ENCODE results near the gene NTN5.
A peak's percentile ranks its signal among the peaks of the same experiment; 100 is the strongest.

Gene NTN5

GRCh38 chr19:48676887-48677286, 4.1 kb upstream of the NTN5 start:
- H3K4me2 ChIP-seq (ENCODE audit: low read length), result no peak overlapping the region
- no peaks in the 10 kb centered on the region for H3K36me3 ChIP-seq (ENCODE audit: insufficient read depth, low read length)
- no peak overlapping the region for H3K27ac ChIP-seq (ENCODE audit: low read depth, low read length, poor library complexity, severe bottlenecking)
- no peaks in the 10 kb centered on the region for H3K9me3 ChIP-seq (ENCODE audit: low read length)
- peaks cover 6% of the 10 kb centered on the region for H3K4me1 ChIP-seq (ENCODE audit: insufficient read depth, low read length, severe bottlenecking)
- H2AFZ ChIP-seq (ENCODE audit: low read length), result no peak overlapping the region
- H3K79me2 ChIP-seq (ENCODE audit: insufficient read depth, low read length), result no peaks in the 10 kb centered on the region
- TF ChIP-seq CTCF (IDR thresholded peaks at IDR 0.05; ENCODE audit: low read length) (no peak), EZH2 (IDR thresholded peaks at IDR 0.05; ENCODE audit: borderline replicate concordance, low read length) (no peak)
- H3K4me3 ChIP-seq (ENCODE audit: low read depth, low read length, poor library complexity, severe bottlenecking), result no peak overlapping the region
- H3K9me2 ChIP-seq (ENCODE audit: low read depth, low read length), result no peaks in the 10 kb centered on the region
- H4K20me1 ChIP-seq (ENCODE audit: insufficient read depth, low read length), result no peaks in the 10 kb centered on the region
- H3F3A ChIP-seq (ENCODE audit: insufficient read depth, low read length), result no peaks in the 10 kb centered on the region
- no peak overlapping the region for H3K9ac ChIP-seq (ENCODE audit: low read length)
- H3K27me3 ChIP-seq (ENCODE audit: insufficient read depth, low read length), result 0 out of 2 replicates have a peak, but pooled peaks cover 5% of the 10 kb centered on the region

- H2AFZ ChIP-seq (ENCODE audit: low read length), result no peak overlapping the region
- no peaks in the 10 kb centered on the region for H3K9me3 ChIP-seq (ENCODE audit: low read length)
- no peaks in the 10 kb centered on the region for H3F3A ChIP-seq (ENCODE audit: insufficient read depth, low read length)
- TF ChIP-seq EZH2 (IDR thresholded peaks at IDR 0.05; ENCODE audit: borderline replicate concordance, low read length) (no peak), CTCF (IDR thresholded peaks at IDR 0.05; ENCODE audit: low read length) (no peak)
- H3K27ac ChIP-seq (ENCODE audit: low read depth, low read length, poor library complexity, severe bottlenecking), result no peak overlapping the region
- H3K4me1 ChIP-seq (ENCODE audit: insufficient read depth, low read length, severe bottlenecking), result peaks cover 6% of the 10 kb centered on the region
- H3K9ac ChIP-seq (ENCODE audit: low read length), result no peak overlapping the region
- H3K4me3 ChIP-seq (ENCODE audit: low read depth, low read length, poor library complexity, severe bottlenecking), result no peak overlapping the region
- H3K79me2 ChIP-seq (ENCODE audit: insufficient read depth, low read length), result no peaks in the 10 kb centered on the region
- H3K27me3 ChIP-seq (ENCODE audit: insufficient read depth, low read length), result 0 out of 2 replicates have a peak, but pooled peaks cover 5% of the 10 kb centered on the region
- H3K4me2 ChIP-seq (ENCODE audit: low read length), result no peak overlapping the region
- H4K20me1 ChIP-seq (ENCODE audit: insufficient read depth, low read length), result no peaks in the 10 kb centered on the region
- H3K36me3 ChIP-seq (ENCODE audit: insufficient read depth, low read length), result no peaks in the 10 kb centered on the region
- H3K9me2 ChIP-seq (ENCODE audit: low read depth, low read length), result no peaks in the 10 kb centered on the region
Observed at GRCh38 chr19:48676487-48676886, 3.7 kb upstream of the NTN5 start.

- Histone ChIP-seq H3K9me3 (ENCODE audit: low read length) (no peaks in the 10 kb centered on the region), H3K4me3 (ENCODE audit: low read depth, low read length, poor library complexity, severe bottlenecking) (no peak overlapping the region), H3K27ac (ENCODE audit: low read depth, low read length, poor library complexity, severe bottlenecking) (no peak overlapping the region), H3K27me3 (ENCODE audit: insufficient read depth, low read length) (0 out of 2 replicates have a peak, but pooled peaks cover 5% of the 10 kb centered on the region), H3K4me2 (ENCODE audit: low read length) (no peak overlapping the region), H3F3A (ENCODE audit: insufficient read depth, low read length) (no peaks in the 10 kb centered on the region), H3K4me1 (ENCODE audit: insufficient read depth, low read length, severe bottlenecking) (peaks cover 6% of the 10 kb centered on the region), H3K9ac (ENCODE audit: low read length) (no peak overlapping the region), H3K9me2 (ENCODE audit: low read depth, low read length) (no peaks in the 10 kb centered on the region), H4K20me1 (ENCODE audit: insufficient read depth, low read length) (no peaks in the 10 kb centered on the region), H3K79me2 (ENCODE audit: insufficient read depth, low read length) (no peaks in the 10 kb centered on the region), H3K36me3 (ENCODE audit: insufficient read depth, low read length) (no peaks in the 10 kb centered on the region), H2AFZ (ENCODE audit: low read length) (no peak overlapping the region)
- no peak for TF ChIP-seq EZH2 (IDR thresholded peaks at IDR 0.05; ENCODE audit: borderline replicate concordance, low read length)
- TF ChIP-seq CTCF (IDR thresholded peaks at IDR 0.05; ENCODE audit: low read length), result peak; percentile 83
Observed at GRCh38 chr19:48674921-48675824, 2.4 kb upstream of the NTN5 start.
